Measurements from ENCODE around the gene SWT1.

- no peak for TF ChIP-seq CTCF (IDR thresholded peaks at IDR 0.05; ENCODE audit: low read length)
- no peak for TF ChIP-seq EZH2 (IDR thresholded peaks at IDR 0.05; ENCODE audit: borderline replicate concordance, low read length)
These were observed 88.5 kb downstream of the SWT1 start for GRCh38 chr1:185245466-185245865.
